IMR-90 (cell line): ENCODE data around the gene ERC2. TPM values are rescaled to one million over a fixed set of nuclear protein-coding genes. Genes with fewer than 3 reads are reported as not detected.

Experiments used
- ATAC-seq: fragments of 200-7000 bp; cut with Tn5 transposase; 2 replicates; pipeline ENCODE4 v1.9.1; 2020; ENCODE audit warnings: low read depth, mild to moderate bottlenecking, moderate library complexity
- BruUV-seq: library from RNA; stranded (reverse); fragments of 400-500 nt; replicated peaks from 2 replicates; lab custom pipeline; 2021; lab: Mats Ljungman, UMichigan
- CTCF ChIA-PET: fragments of 300-600 bp; formaldehyde crosslinking; extraction: SDS; loops from one replicate; lab custom pipeline; 2021; ENCODE audit warnings: antibody characterized with exemption; lab: Yijun Ruan, JAX
- POLR2A ChIA-PET: fragments of 300-600 bp; sonication (Branson Sonifier 250); formaldehyde crosslinking; loops from one replicate; lab custom pipeline; 2022; ENCODE audit warnings: antibody characterized with exemption; ENCODE audit not compliant: unreplicated experiment; lab: Charles Lee
- DNase-seq: peaks from one replicate; pipeline ENCODE4 v3.0.0; 2013
- H2AFZ ChIP-seq: replicated peaks from 2 replicates; pipeline ENCODE3; 2013; ENCODE audit warnings: low read length, mild to moderate bottlenecking; ENCODE audit not compliant: poor library complexity
- H2AK5ac ChIP-seq: 2 replicates; pipeline ENCODE4 v1.6.1; 2013; ENCODE audit warnings: low read depth, low read length, inconsistent platforms
- H2AK9ac ChIP-seq: replicated peaks from 2 replicates; pipeline ENCODE3; 2013; ENCODE audit warnings: mild to moderate bottlenecking, low read depth, low read length, moderate library complexity; ENCODE audit not compliant: poor library complexity
- H2BK120ac ChIP-seq: 2 replicates; pipeline ENCODE4 v1.6.1; 2013; ENCODE audit warnings: low read depth, low read length, inconsistent platforms
- H2BK15ac ChIP-seq: 3 replicates; pipeline ENCODE4 v1.6.1; 2013; ENCODE audit warnings: low read depth, low read length, inconsistent platforms
- H2BK20ac ChIP-seq: 2 replicates; pipeline ENCODE4 v1.6.1; 2013; ENCODE audit warnings: low read depth, mild to moderate bottlenecking, inconsistent platforms, low read length, moderate library complexity
- H2BK5ac ChIP-seq: 2 replicates; pipeline ENCODE4 v1.6.1; 2013; ENCODE audit warnings: mild to moderate bottlenecking, low read depth, low read length, inconsistent platforms; ENCODE audit not compliant: poor library complexity, severe bottlenecking
- H3K14ac ChIP-seq: replicated peaks from 2 replicates; pipeline ENCODE4 v1.6.1; 2013; ENCODE audit warnings: low read depth, low read length, inconsistent platforms
- H3K18ac ChIP-seq: 2 replicates; pipeline ENCODE4 v1.6.1; 2013; ENCODE audit warnings: low read depth, low read length, control low read depth
- H3K23ac ChIP-seq: 2 replicates; pipeline ENCODE4 v1.6.1; 2013; ENCODE audit warnings: low read depth, low read length, inconsistent platforms
- H3K27ac ChIP-seq: 2 replicates; pipeline ENCODE4 v1.5.1; 2013; ENCODE audit warnings: mild to moderate bottlenecking, control low read depth, low read length; ENCODE audit not compliant: insufficient read depth
- H3K27me3 ChIP-seq: 2 replicates; pipeline ENCODE4 v1.6.1; 2013; ENCODE audit warnings: low read length; ENCODE audit not compliant: control insufficient read depth, insufficient read depth
- H3K36me3 ChIP-seq: 2 replicates; pipeline ENCODE4 v1.6.1; 2013; ENCODE audit warnings: low read length, mixed read lengths; ENCODE audit not compliant: control insufficient read depth, insufficient read depth
- H3K4ac ChIP-seq: 2 replicates; pipeline ENCODE4 v1.6.1; 2013; ENCODE audit warnings: low read depth, low read length, inconsistent platforms
- H3K4me1 ChIP-seq: 2 replicates; pipeline ENCODE4 v1.6.1; 2013; ENCODE audit warnings: low read length, mixed read lengths; ENCODE audit not compliant: control insufficient read depth, insufficient read depth
- H3K4me2 ChIP-seq: 2 replicates; pipeline ENCODE4 v1.6.1; 2013; ENCODE audit warnings: low read depth, mild to moderate bottlenecking, control low read depth, low read length, moderate library complexity
- H3K4me3 ChIP-seq: 2 replicates; pipeline ENCODE4 v1.5.1; 2013; ENCODE audit warnings: low read depth, mild to moderate bottlenecking, control low read depth, low read length, moderate library complexity; ENCODE audit not compliant: insufficient read depth
- H3K56ac ChIP-seq: 2 replicates; pipeline ENCODE4 v1.6.1; 2013; ENCODE audit warnings: low read length, inconsistent platforms; ENCODE audit not compliant: insufficient read depth; ENCODE audit errors: extremely low read depth
- H3K79me1 ChIP-seq, 2 experiments: 2 replicates each; pipeline ENCODE4 v1.6.1; 2013; ENCODE audit warnings: low read length in 2 of 2, inconsistent platforms in 1 of 2, low read depth in 1 of 2
- H3K9ac ChIP-seq: 2 replicates; pipeline ENCODE4 v1.6.1; 2013; ENCODE audit warnings: low read depth, low read length, control low read depth
- H3K9me1 ChIP-seq: 2 replicates; pipeline ENCODE4 v1.6.1; 2013; ENCODE audit warnings: low read length, inconsistent platforms; ENCODE audit not compliant: insufficient read depth
- H3K9me3 ChIP-seq: 2 replicates; pipeline ENCODE4 v1.6.1; 2013; ENCODE audit warnings: low read length; ENCODE audit not compliant: control insufficient read depth, insufficient read depth
- H4K20me1 ChIP-seq: 2 replicates; pipeline ENCODE4 v1.6.1; 2013; ENCODE audit warnings: low read length, inconsistent platforms; ENCODE audit not compliant: insufficient read depth
- H4K5ac ChIP-seq: 2 replicates; pipeline ENCODE4 v1.6.1; 2013; ENCODE audit warnings: mild to moderate bottlenecking, low read depth, low read length, control low read depth
- H4K8ac ChIP-seq, 2 experiments: 2 replicates each; pipeline ENCODE4 v1.6.1; 2013; ENCODE audit warnings: low read depth in 2 of 2, low read length in 2 of 2, control low read depth in 1 of 2, inconsistent platforms in 1 of 2
- H4K91ac ChIP-seq: 2 replicates; pipeline ENCODE4 v1.6.1; 2013; ENCODE audit warnings: low read depth, low read length, inconsistent platforms; ENCODE audit not compliant: insufficient read depth
- BHLHE40 ChIP-seq: fragments of 150-350 bp; IDR thresholded peaks from 2 replicates; pipeline ENCODE4 v1.6.1; 2016; ENCODE audit warnings: mild to moderate bottlenecking, low read depth, low read length
- RFX5 ChIP-seq: IDR thresholded peaks from 2 replicates; pipeline ENCODE4 v1.8.0; 2012; ENCODE audit warnings: low read depth, mild to moderate bottlenecking, low read length, moderate library complexity
- WGBS, 2 experiments: methylation state at CpG; one replicate each; pipeline versions ENCODE4 v1.1.5 to v1.1.7; 2013; ENCODE audit warnings: missing lambda C conversion rate in 2 of 2; ENCODE audit not compliant: insufficient read length in 1 of 2; ENCODE audit errors: extremely low coverage in 2 of 2; 5-methylcytosine and 5-hydroxymethylcytosine counted together
- dilution Hi-C: fragments of 300-500 bp; cut with HindIII; formaldehyde crosslinking; loops from one replicate; pipeline ENCODE4 v1.14.3; 2018; ENCODE audit warnings: low sequenced_read_pairs; ENCODE audit not compliant: unreplicated experiment
- in situ Hi-C: fragments of 300-500 bp; cut with MboI; formaldehyde crosslinking; loops from 3 replicates; pipeline ENCODE4 v1.14.3; 2019; ENCODE audit warnings: low sequenced_read_pairs, inconsistent platforms, mixed read lengths
- intact Hi-C: fragments of 100-400 bp; cut with micrococcal nuclease; formaldehyde crosslinking; loops from 2 replicates; pipeline ENCODE4 v1.10.0; 2022
- polyA plus RNA-seq, 3 experiments: library from polyadenylated mRNA; depleted of rRNA; stranded (reverse); fragments of >200 nt; gene quantifications; 2 replicates each; pipeline ENCODE4 v1.2.3, GENCODE V29; 2012; ENCODE audit warnings: low replicate concordance in 1 of 3
- total RNA-seq: library from RNA; depleted of rRNA; stranded (reverse); fragments of >200 nt; gene quantifications from 2 replicates; pipeline ENCODE4 v1.2.3, GENCODE V29; 2012

Gene ERC2
- total and polyA plus RNA-seq, 2 of the 4 experiments (the other 2 are of a cell fraction): 0.17 to 0.18 TPM

DNA sequence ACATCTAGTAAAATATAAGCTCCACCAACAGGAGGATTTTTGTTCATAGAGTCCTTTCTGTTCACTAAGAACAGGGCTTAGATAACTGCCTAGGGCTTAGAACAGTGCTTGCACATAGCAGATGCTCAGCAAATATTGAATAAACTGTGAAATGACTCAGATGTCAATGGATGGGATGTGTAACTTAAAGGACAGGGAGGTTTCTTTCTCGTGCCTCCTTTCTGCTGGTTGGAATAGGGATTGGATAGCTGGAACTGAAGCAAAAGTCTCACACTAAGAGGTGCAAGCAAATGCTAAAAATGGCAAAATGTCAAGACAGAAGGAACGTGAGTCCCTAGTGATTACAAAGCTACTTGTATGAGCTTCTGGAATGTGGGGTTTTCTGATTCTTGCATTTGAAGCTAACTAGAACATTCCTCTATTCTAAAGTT lies 588.4 kb downstream of the ERC2 start:
- Histone ChIP-seq H4K8ac (peak overlapping the region in 1 of 2 experiments; percentile 41; a peak in 1 of 4 replicates), H3K4ac (peak overlapping the region; percentile 70), H3K4me1 (peaks cover 4% of the 10 kb centered on the region), H3K9me3 (no peaks in the 10 kb centered on the region), H3K9me1 (peaks cover 7% of the 10 kb centered on the region), H3K4me2 (peak overlapping the region; percentile 38; the same call in 1 of the 2 replicates), H2BK120ac (peak overlapping the region; percentile 77; the same call in 1 of the 2 replicates), H3K27ac (no peak overlapping the region), H3K27me3 (no peaks in the 10 kb centered on the region), H3K23ac (no peak overlapping the region), H4K20me1 (no peaks in the 10 kb centered on the region), H3K9ac (no peak overlapping the region), H3K18ac (no peak overlapping the region), H3K56ac (no peak overlapping the region), H3K36me3 (no peaks in the 10 kb centered on the region), H2AK9ac (no peak overlapping the region), H2BK5ac (peak overlapping the region; percentile 42), H2BK20ac (peak overlapping the region; percentile 67; the same call in 1 of the 2 replicates), H4K91ac (no peak overlapping the region), H3K14ac (peak overlapping the region; percentile 52; the same call in 1 of the 2 replicates), H2BK15ac (no peak overlapping the region; the same call in 2 of the 3 replicates), H4K5ac (no peak overlapping the region), H3K79me1 (no peaks in the 10 kb centered on the region), H2AFZ (no peak overlapping the region), H2AK5ac (no peak overlapping the region), H3K4me3 (no peak overlapping the region)
- WGBS, 2 experiments: no CpG with 5 or more reads among the region's 2 CpGs
- ATAC-seq: peak; percentile 86
- in situ Hi-C loops (no loop called here), intact Hi-C loops (no loop called here), dilution Hi-C loops (no loop called here)
- peak; percentile 76 for TF ChIP-seq BHLHE40
- TF ChIP-seq RFX5: no peak
- BruUV-seq: no TSS peak
- peak; percentile 65 for DNase-seq
- CTCF ChIA-PET: interaction anchor here (0.8 kb wide), 1 partner anchor 133 kb away, joined by 3 read pairs; no protein-coding TSS in a partner anchor
- POLR2A ChIA-PET: no interaction called here
